SU-DHL-6 (cell line): Measurements from ENCODE around the gene CHGA.

Experiments used
- H2AFZ ChIP-seq: fragments of 200-600 bp; sonication (generic); 2 replicates; pipeline ENCODE4 v1.6.1; 2014; ENCODE audit warnings: low read depth, mild to moderate bottlenecking, moderate library complexity, mixed read lengths, antibody characterized with exemption, low read length; ENCODE audit not compliant: severe bottlenecking
- H3F3A ChIP-seq: fragments of 200-600 bp; shearing (Covaris generic); 2 replicates; pipeline ENCODE4 v1.6.0; 2016; ENCODE audit warnings: antibody characterized with exemption, mild to moderate bottlenecking; ENCODE audit not compliant: insufficient read depth
- H3K27ac ChIP-seq: fragments of 200-600 bp; sonication (generic); 2 replicates; pipeline ENCODE4 v1.5.1; 2016; ENCODE audit warnings: low read depth, mild to moderate bottlenecking, low read length, moderate library complexity, mixed read lengths
- H3K27me3 ChIP-seq: fragments of 200-600 bp; sonication (generic), shearing (Covaris generic); 2 replicates; pipeline ENCODE4 v1.6.0; 2014; ENCODE audit warnings: mild to moderate bottlenecking, low read length
- H3K36me3 ChIP-seq: fragments of 200-600 bp; sonication (generic); 2 replicates; pipeline ENCODE4 v1.6.1; 2014; ENCODE audit warnings: mild to moderate bottlenecking, low read length, mixed read lengths
- H3K4me2 ChIP-seq: fragments of 300-600, 200-600 bp; shearing (Covaris generic), sonication (generic); 2 replicates; pipeline ENCODE4 v1.6.0; 2014; ENCODE audit warnings: low read length, low read depth, mild to moderate bottlenecking; ENCODE audit not compliant: poor library complexity, severe bottlenecking
- H3K4me3 ChIP-seq: fragments of 200-600 bp; sonication (generic); 2 replicates; pipeline ENCODE4 v1.5.1; 2014; ENCODE audit warnings: antibody characterized with exemption, low read length, mild to moderate bottlenecking, mixed read lengths; ENCODE audit not compliant: insufficient read depth, poor library complexity, severe bottlenecking
- H3K79me2 ChIP-seq: fragments of 200-600 bp; sonication (generic); 2 replicates; pipeline ENCODE4 v1.6.1; 2014; ENCODE audit warnings: mild to moderate bottlenecking, low read length, moderate library complexity; ENCODE audit not compliant: insufficient read depth
- H3K9ac ChIP-seq: fragments of 200-600 bp; sonication (generic); 2 replicates; pipeline ENCODE4 v1.7.0; 2014; ENCODE audit warnings: mild to moderate bottlenecking, low read length
- H3K9me2 ChIP-seq: fragments of 200-600 bp; sonication (generic); replicated peaks from 2 replicates; pipeline ENCODE4 v1.6.1; 2014; ENCODE audit warnings: low read length; ENCODE audit not compliant: insufficient read depth
- H3K9me3 ChIP-seq: fragments of 200-600 bp; sonication (generic); 2 replicates; pipeline ENCODE4 v1.6.1; 2014; ENCODE audit warnings: low read length, mixed read lengths; ENCODE audit not compliant: insufficient read depth
- H4K20me1 ChIP-seq: fragments of 200-600 bp; sonication (generic); 2 replicates; pipeline ENCODE4 v1.6.1; 2014; ENCODE audit warnings: low read depth, mild to moderate bottlenecking, antibody characterized with exemption, low read length, moderate library complexity, mixed read lengths
- EZH2phosphoT487 ChIP-seq: fragments of 200-600 bp; sonication (generic), shearing (Covaris generic); conservative IDR thresholded peaks from 2 replicates; pipeline ENCODE4 v1.6.1; 2018; ENCODE audit warnings: mild to moderate bottlenecking, antibody characterized with exemption, low read length, moderate library complexity, mixed read lengths
- TF ChIP-seq, protein P1 (sequence below): fragments of 200-600 bp; sonication (generic); IDR thresholded peaks from one replicate; pipeline ENCODE4 v1.5.1; 2017; ENCODE audit warnings: antibody characterized with exemption, mild to moderate bottlenecking, low read length, moderate library complexity; ENCODE audit not compliant: insufficient read depth, poor library complexity, severe bottlenecking

The CHGA gene

DNA sequence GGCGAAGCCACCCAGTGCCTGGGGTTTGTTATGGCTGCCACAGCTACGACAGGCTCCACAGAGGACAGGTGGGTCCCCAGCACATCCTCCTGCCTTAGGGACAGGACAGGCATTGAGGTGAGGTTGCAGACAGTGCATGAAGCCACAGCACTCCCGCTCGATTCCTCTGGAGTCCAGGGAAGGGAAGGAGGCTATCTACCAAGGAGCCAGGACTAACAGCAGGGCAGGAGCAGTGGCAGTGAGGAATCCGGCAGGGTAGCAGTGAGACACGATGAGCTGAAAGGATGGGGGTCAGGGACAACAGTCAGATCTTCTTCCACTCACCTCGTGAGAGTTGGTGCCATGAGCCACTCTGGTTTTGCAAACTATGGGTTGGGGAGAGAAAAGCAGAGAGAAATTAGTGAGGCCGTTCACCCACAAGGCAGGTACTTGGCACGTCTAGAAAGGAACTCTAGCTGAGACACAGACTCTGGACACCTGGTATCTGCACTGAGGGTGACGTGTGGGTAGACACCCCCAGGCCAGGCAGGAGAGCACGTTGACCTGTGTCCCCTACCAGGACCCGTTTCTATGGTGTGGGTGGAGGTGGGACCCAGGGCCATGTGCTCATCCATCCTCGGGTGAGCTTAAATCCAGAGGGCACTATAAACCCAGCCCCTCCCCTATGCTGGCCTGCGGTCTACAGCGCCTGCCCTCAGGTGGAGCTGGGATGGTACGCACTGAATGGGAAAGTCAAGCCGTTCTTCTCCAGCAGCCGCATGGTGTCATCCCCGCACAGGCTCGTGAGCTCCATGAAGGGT lies 39.3 kb downstream of the CHGA start:
- H3K36me3 ChIP-seq = no peaks in the 10 kb centered on the region
- H2AFZ ChIP-seq = no peak overlapping the region

DNA sequence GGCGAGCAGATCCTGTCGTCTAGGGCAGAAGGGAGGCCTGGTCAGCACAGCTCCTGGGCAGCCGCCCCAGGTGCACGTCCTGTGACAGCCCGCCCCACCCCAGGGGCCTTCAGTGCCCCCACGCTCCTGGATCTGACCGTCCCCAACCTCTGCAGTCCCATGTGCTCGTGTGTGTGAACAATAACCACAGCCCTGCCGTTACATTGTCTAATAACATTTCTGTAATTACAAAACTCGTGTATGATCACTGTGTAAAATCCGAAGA lies 39.8 kb downstream of the CHGA start:
- H3F3A ChIP-seq = no peaks in the 10 kb centered on the region
- H3K9me3 ChIP-seq = no peaks in the 10 kb centered on the region
- no peaks in the 10 kb centered on the region for H4K20me1 ChIP-seq
- no peaks in the 10 kb centered on the region for H3K79me2 ChIP-seq
- H2AFZ ChIP-seq = no peak overlapping the region
- H3K9me2 ChIP-seq = no peaks in the 10 kb centered on the region
- no peaks in the 10 kb centered on the region for H3K27me3 ChIP-seq
- no peak overlapping the region for H3K4me2 ChIP-seq
- TF ChIP-seq EZH2phosphoT487 = no peak
- TF ChIP-seq, protein P1, sequence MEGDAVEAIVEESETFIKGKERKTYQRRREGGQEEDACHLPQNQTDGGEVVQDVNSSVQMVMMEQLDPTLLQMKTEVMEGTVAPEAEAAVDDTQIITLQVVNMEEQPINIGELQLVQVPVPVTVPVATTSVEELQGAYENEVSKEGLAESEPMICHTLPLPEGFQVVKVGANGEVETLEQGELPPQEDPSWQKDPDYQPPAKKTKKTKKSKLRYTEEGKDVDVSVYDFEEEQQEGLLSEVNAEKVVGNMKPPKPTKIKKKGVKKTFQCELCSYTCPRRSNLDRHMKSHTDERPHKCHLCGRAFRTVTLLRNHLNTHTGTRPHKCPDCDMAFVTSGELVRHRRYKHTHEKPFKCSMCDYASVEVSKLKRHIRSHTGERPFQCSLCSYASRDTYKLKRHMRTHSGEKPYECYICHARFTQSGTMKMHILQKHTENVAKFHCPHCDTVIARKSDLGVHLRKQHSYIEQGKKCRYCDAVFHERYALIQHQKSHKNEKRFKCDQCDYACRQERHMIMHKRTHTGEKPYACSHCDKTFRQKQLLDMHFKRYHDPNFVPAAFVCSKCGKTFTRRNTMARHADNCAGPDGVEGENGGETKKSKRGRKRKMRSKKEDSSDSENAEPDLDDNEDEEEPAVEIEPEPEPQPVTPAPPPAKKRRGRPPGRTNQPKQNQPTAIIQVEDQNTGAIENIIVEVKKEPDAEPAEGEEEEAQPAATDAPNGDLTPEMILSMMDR = no peak
- H3K4me3 ChIP-seq = no peak overlapping the region
- H3K36me3 ChIP-seq = no peaks in the 10 kb centered on the region
- H3K9ac ChIP-seq = no peak overlapping the region
- no peak overlapping the region for H3K27ac ChIP-seq

More for the DNA sequence above, 39.3 kb downstream of the CHGA start:
- Histone ChIP-seq H3K4me2 (no peak overlapping the region), H3K27me3 (no peaks in the 10 kb centered on the region), H3K9ac (no peak overlapping the region), H3F3A (no peaks in the 10 kb centered on the region), H3K79me2 (no peaks in the 10 kb centered on the region), H4K20me1 (no peaks in the 10 kb centered on the region), H3K27ac (no peak overlapping the region), H3K9me2 (no peaks in the 10 kb centered on the region), H3K9me3 (no peaks in the 10 kb centered on the region), H3K4me3 (no peak overlapping the region)
- TF ChIP-seq EZH2phosphoT487 = no peak
- TF ChIP-seq, protein P1 = no peak

DNA sequence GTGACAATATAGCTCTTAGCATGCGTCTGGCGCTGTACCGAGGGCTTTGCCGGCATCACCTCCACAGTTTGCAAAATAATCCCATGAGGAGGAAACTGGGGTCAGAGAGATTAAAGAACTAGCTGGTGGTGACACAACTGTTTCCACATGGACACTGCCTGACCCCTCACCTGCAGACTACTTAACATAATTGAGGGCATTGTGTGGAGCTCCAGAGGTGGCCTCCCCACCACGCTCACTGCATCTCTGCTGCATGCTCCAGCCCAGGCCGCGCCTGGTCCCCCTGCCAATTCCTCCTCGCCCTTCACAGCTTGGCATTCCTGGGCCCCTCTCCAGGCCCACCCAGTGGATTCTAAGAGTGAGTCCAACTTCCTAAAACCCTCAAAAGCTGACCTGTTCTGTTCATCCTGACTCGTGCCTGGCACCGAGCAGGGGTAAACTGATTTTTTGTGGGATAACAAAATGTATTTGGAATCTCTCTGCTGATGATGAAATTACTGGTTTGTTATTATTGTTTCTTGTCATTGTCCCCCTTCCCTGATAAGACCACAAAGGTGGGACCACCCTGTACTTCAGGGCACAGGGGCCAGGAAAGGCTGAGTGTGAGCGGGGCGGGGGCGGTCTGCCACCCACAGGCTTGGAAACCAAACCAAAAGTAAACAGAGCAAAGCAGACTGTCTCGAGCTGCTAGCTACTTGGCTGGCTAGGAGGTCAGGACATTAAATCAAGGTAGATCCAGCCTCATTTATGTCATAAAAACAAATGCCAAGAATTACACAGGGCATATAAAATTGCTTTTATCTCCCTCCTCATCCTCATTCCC lies 40.6 kb downstream of the CHGA start:
- Histone ChIP-seq H4K20me1 (no peaks in the 10 kb centered on the region), H2AFZ (no peak overlapping the region), H3K9me3 (no peaks in the 10 kb centered on the region), H3K27ac (no peak overlapping the region), H3K4me2 (no peak overlapping the region), H3K79me2 (no peaks in the 10 kb centered on the region), H3K27me3 (no peaks in the 10 kb centered on the region), H3K9ac (no peak overlapping the region), H3K9me2 (no peaks in the 10 kb centered on the region), H3K36me3 (no peaks in the 10 kb centered on the region), H3F3A (no peaks in the 10 kb centered on the region), H3K4me3 (no peak overlapping the region)
- TF ChIP-seq EZH2phosphoT487 = no peak
- TF ChIP-seq, protein P1 = no peak
